ENCODE measurements around the gene C22orf15. TPM values are rescaled to one million over a fixed set of nuclear protein-coding genes. Genes with fewer than 3 reads are reported as not detected.

Gene C22orf15
- total RNA-seq, 1 donor from 2014 or later: not detected

- no peaks in the 10 kb centered on the region for H3K36me3 Mint-ChIP-seq (ENCODE audit: unreplicated experiment)
- H3K9me3 Mint-ChIP-seq (ENCODE audit: unreplicated experiment): no peaks in the 10 kb centered on the region
- no peak for DNase-seq (ENCODE audit: extremely low spot score, unreplicated experiment)
- TF ChIP-seq CTCF (IDR thresholded peaks at IDR 0.05): no peak
- no peak overlapping the region for H3K4me3 Mint-ChIP-seq (ENCODE audit: unreplicated experiment)
- no peak overlapping the region for H3K27ac Mint-ChIP-seq (ENCODE audit: unreplicated experiment)
- H3K27me3 Mint-ChIP-seq (ENCODE audit: unreplicated experiment): no peaks in the 10 kb centered on the region
- H3K4me1 Mint-ChIP-seq (ENCODE audit: unreplicated experiment): peaks cover 38% of the 10 kb centered on the region
Measured at GRCh38 chr22:23769321-23769965, 6.7 kb downstream of the C22orf15 start.

GRCh38 chr22:23772315-23772648, 9.5 kb downstream of the C22orf15 start:
- peak overlapping the region; percentile 55 for H3K4me3 Mint-ChIP-seq (ENCODE audit: unreplicated experiment)
- H3K36me3 Mint-ChIP-seq (ENCODE audit: unreplicated experiment): no peaks in the 10 kb centered on the region
- peaks cover 49% of the 10 kb centered on the region for H3K4me1 Mint-ChIP-seq (ENCODE audit: unreplicated experiment)
- no peak for DNase-seq (ENCODE audit: extremely low spot score, unreplicated experiment)
- no peak for TF ChIP-seq CTCF (IDR thresholded peaks at IDR 0.05)
- H3K9me3 Mint-ChIP-seq (ENCODE audit: unreplicated experiment): no peaks in the 10 kb centered on the region
- peak overlapping the region; percentile 44 for H3K27ac Mint-ChIP-seq (ENCODE audit: unreplicated experiment)
- H3K27me3 Mint-ChIP-seq (ENCODE audit: unreplicated experiment): no peaks in the 10 kb centered on the region

- Mint-ChIP-seq H3K27me3 (ENCODE audit: unreplicated experiment) (no peaks in the 10 kb centered on the region), H3K9me3 (ENCODE audit: unreplicated experiment) (no peaks in the 10 kb centered on the region), H3K4me1 (ENCODE audit: unreplicated experiment) (peaks cover 55% of the 10 kb centered on the region), H3K27ac (ENCODE audit: unreplicated experiment) (peak within 1 kb of the TSS; percentile 79), H3K36me3 (ENCODE audit: unreplicated experiment) (no peaks in the 10 kb centered on the region), H3K4me3 (ENCODE audit: unreplicated experiment) (peak within 1 kb of the TSS; percentile 72)
- TF ChIP-seq CTCF (IDR thresholded peaks at IDR 0.05): no peak
- DNase-seq (ENCODE audit: extremely low spot score, unreplicated experiment): no peak
Measured at GRCh38 chr22:23772649-23773473, 10.1 kb downstream of the C22orf15 start, which contains the start of gene MMP11. MMP11 (plus strand) TSS chr22:23772849; CDS start chr22:23772871, 22 bp downstream.

- Mint-ChIP-seq H3K27me3 (ENCODE audit: unreplicated experiment) (no peaks in the 10 kb centered on the region), H3K27ac (ENCODE audit: unreplicated experiment) (peak overlapping the region; percentile 85), H3K36me3 (ENCODE audit: unreplicated experiment) (no peaks in the 10 kb centered on the region), H3K4me1 (ENCODE audit: unreplicated experiment) (peaks cover 54% of the 10 kb centered on the region), H3K9me3 (ENCODE audit: unreplicated experiment) (no peaks in the 10 kb centered on the region), H3K4me3 (ENCODE audit: unreplicated experiment) (peak overlapping the region; percentile 72)
- no peak for TF ChIP-seq CTCF (IDR thresholded peaks at IDR 0.05)
- DNase-seq (ENCODE audit: extremely low spot score, unreplicated experiment): no peak
Measured at GRCh38 chr22:23773483-23774113, 10.8 kb downstream of the C22orf15 start.
